Measurements from ENCODE around the gene SRA1.
"Not testable (repeated sequence)": the region's sequence is repeated elsewhere in the genome, so short reads cannot be mapped to it uniquely, and the experiment has no call there.

DNA sequence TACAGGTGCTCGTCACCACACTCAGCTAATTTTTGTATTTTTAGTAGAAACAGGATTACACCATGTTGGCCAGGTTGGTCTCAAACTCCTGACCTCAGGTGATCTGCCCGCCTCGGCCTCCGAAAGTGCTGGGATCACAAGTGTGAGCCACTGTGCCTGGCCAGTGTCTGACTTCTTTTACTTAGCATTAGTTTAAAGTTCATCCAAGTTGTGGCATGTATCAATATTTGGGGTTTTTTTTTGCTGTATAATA, 46.1 kb upstream of the SRA1 start:
- not testable (repeated sequence) for TF ChIP-seq ZNF274 (IDR thresholded peaks at IDR 0.05; ENCODE audit: borderline replicate concordance, extremely low read depth, low read length); POLR2A (IDR thresholded peaks at IDR 0.05; ENCODE audit: control extremely low read depth in 1 of 2, low read depth in 2 of 2, low read length in 2 of 2); RXRA (IDR thresholded peaks at IDR 0.05; ENCODE audit: insufficient read depth, low read depth, low read length); EZH2 (IDR thresholded peaks at IDR 0.05; ENCODE audit: low read depth, low read length, severe bottlenecking); TCF12 (IDR thresholded peaks at IDR 0.05; ENCODE audit: low read depth, low read length); KDM1A (IDR thresholded peaks at IDR 0.05; ENCODE audit: borderline replicate concordance, low read length); TEAD4 (IDR thresholded peaks at IDR 0.05; ENCODE audit: low read depth, low read length); GABPA (IDR thresholded peaks at IDR 0.05; ENCODE audit: borderline replicate concordance, insufficient read depth, low read length); FOSL1 (IDR thresholded peaks at IDR 0.05; ENCODE audit: insufficient read depth, low read depth, low read length); SP4 (IDR thresholded peaks at IDR 0.05; ENCODE audit: low read length); JUND (IDR thresholded peaks at IDR 0.05; ENCODE audit: low read length); ASH2L (IDR thresholded peaks at IDR 0.05; ENCODE audit: low read length)
- TF ChIP-seq, protein P1, sequence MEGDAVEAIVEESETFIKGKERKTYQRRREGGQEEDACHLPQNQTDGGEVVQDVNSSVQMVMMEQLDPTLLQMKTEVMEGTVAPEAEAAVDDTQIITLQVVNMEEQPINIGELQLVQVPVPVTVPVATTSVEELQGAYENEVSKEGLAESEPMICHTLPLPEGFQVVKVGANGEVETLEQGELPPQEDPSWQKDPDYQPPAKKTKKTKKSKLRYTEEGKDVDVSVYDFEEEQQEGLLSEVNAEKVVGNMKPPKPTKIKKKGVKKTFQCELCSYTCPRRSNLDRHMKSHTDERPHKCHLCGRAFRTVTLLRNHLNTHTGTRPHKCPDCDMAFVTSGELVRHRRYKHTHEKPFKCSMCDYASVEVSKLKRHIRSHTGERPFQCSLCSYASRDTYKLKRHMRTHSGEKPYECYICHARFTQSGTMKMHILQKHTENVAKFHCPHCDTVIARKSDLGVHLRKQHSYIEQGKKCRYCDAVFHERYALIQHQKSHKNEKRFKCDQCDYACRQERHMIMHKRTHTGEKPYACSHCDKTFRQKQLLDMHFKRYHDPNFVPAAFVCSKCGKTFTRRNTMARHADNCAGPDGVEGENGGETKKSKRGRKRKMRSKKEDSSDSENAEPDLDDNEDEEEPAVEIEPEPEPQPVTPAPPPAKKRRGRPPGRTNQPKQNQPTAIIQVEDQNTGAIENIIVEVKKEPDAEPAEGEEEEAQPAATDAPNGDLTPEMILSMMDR (IDR thresholded peaks at IDR 0.05; ENCODE audit: control extremely low read depth in 1 of 3, insufficient read depth in 1 of 3, low read depth in 1 of 3, low read length in 3 of 3), result not testable (repeated sequence)
- TF ChIP-seq, protein P2, sequence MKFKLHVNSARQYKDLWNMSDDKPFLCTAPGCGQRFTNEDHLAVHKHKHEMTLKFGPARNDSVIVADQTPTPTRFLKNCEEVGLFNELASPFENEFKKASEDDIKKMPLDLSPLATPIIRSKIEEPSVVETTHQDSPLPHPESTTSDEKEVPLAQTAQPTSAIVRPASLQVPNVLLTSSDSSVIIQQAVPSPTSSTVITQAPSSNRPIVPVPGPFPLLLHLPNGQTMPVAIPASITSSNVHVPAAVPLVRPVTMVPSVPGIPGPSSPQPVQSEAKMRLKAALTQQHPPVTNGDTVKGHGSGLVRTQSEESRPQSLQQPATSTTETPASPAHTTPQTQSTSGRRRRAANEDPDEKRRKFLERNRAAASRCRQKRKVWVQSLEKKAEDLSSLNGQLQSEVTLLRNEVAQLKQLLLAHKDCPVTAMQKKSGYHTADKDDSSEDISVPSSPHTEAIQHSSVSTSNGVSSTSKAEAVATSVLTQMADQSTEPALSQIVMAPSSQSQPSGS (IDR thresholded peaks at IDR 0.05; ENCODE audit: low read length), result not testable (repeated sequence)

Data from H1 (cell line).